ENCODE data around the gene FSTL5.
"Not testable (repeated sequence)": the region's sequence is repeated elsewhere in the genome, so short reads cannot be mapped to it uniquely, and the experiment has no call there.

The FSTL5 gene

DNA sequence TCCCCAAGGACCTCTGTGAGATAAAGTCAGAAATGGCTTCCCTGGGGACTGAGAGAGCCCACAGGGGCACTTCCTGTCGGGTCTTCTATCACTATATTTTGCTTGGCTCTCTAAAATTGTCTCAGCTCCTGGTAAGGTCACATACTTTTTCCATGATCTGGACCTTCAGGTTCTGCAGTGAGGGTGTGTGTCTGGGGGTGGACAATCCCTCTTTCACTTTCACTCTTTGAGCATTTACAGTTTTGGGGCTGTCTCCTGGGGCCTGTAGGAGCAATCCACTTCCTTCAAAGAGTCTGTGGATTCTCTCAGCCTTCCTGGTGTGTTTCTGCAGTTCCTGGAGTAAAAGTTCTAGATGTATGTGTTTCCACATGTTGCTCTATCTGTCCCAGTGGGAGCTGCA, 335.7 kb downstream of the FSTL5 start:
- DNase-seq, result no peak

GRCh38 chr4:161827013-161827412, 336.8 kb downstream of the FSTL5 start:
- no peak for DNase-seq

DNA sequence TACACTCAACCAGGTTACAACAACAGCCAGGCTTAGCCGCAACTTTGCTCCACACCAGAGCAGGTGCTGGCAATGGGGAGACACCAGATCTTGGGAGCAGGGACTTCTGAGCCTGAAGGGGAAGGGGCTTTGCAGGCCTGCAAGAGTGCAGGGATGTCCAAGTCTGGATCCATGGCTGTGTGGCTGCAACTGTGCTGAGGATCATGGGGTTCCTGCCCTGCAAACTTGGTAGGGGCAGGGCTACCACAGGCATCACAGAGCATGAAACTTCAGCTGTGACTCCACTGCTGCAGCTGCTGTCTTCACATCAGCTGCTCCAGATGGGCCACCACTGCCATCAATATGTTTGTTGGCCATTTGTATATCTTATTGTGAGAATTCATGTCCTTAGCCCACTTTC, 340.4 kb downstream of the FSTL5 start:
- DNase-seq, result no peak

DNA sequence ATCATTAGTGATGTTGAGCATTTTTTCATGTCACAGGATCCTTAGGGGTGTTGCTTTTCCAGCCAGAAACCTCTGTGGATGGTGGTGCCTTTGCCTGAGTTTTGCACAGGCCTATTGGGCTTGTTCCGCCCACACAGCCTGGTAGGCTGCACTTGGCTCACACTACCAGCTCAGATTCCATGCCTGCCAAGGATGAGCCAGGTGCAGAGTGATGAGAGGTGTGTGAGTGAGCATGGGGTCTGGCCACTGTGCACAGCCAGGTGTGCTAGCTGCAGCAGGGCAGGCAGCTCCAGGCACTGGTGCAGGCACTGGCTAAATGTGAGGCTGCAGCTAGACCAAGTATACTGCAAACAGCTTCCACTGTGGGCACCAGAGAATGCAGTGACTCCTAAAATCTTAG, 341.6 kb downstream of the FSTL5 start:
- DNase-seq, result no peak

DNA sequence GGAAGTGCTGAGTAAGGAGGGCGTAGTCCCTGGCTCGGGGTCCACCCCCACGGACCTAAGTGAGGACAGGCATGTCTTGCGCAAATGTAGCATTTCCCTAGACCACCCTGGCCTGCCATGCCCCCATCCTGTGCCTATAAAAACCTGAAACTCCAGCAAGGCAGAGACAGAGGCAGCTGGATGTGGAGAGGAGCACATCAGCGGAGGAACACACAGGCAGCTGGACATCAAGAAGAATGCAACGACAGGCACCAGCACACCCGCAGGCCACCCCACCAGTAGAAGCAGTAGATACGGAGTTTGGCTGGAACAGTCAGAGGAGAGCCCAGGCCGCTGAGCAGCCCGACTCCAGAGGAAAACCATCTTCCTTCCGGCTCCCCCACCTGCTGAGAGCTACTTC, 345.9 kb downstream of the FSTL5 start:
- no peak for DNase-seq

GRCh38 chr4:161816958-161817357, 346.8 kb downstream of the FSTL5 start:
- no peak for DNase-seq

- no peak for DNase-seq
Measured at GRCh38 chr4:161815841-161816240, 348.0 kb downstream of the FSTL5 start.

GRCh38 chr4:161813889-161814288, 349.9 kb downstream of the FSTL5 start:
- no peak for DNase-seq

GRCh38 chr4:161813389-161813788, 350.4 kb downstream of the FSTL5 start:
- no peak for DNase-seq

DNA sequence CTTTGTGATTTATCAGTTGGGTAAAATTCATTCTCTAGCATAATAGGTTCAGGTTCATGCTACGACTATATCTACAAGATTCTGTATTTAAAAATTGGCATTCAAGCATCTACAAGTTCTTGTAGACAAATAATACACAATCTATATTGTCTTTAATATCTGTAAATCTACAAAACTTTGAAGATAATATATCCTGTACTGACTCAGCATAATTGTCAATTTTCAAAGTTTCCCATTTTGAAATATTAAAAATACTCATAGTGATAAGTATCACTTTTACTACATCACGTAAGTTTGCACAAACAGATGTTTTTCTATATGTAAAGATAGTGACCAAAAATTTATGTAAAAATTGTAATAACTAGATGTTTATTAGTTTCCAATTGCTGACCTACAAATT, 360.6 kb downstream of the FSTL5 start:
- DNase-seq, result no peak

- no peak for DNase-seq
Measured at GRCh38 chr4:161799710-161800109, 364.1 kb downstream of the FSTL5 start.

DNA sequence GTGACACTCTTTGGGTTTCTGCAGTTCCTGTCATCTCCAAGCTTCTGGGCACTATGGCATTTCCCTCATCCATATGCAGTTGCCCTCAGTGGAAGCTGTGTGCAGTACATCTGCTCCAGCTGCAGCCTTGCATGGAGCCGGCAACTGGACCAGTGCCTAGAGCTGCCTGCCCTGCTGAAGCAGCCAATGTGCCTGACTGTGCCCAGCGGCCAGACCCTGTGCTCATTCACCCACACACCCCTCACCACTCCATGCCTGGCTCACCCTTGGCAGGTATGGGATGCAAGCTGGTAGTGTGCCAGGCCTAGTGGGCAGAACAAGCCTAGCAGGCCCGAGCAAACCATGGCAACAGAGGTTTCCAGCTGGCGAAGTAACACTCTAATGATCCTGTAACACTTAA, 370.8 kb downstream of the FSTL5 start:
- DNase-seq, result no peak

DNA sequence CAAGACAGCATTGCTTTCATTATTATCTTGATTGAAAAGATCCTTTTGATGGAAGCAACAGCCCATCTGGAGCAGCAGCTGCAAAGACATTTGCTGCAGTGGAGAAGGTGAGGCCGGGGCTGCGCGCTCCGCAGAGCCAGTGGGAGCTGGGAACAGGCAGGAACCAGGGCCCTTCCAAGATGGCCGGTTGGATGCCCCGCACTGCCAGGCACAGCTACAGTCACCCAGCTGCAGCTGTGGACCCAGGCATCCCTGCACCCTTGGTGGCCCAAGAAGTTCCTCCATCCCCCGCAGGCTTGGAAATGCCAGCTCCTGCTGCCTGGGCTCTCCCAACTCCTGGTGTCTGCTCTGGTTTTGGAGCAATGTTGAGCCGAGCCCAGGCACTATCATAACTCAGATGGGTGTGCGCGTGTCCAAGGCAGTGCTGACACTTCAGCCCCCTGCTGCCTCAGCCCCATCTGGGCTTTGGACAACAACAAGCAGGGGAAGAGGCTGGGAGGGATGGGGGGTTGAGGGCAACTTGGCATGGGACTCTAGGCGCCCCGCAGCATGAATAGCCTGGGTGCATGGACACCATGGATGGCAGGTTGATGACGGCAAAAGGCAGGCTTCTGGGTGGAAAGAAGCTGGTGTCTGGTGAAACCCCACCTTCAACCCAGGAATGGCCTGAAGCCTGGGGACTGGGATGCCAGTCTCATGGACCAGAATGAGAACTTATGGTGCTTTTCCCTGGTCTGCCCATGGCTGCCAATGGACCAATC, 371.8 kb downstream of the FSTL5 start:
- DNase-seq, result no peak

GRCh38 chr4:161767116-161767515, 396.7 kb downstream of the FSTL5 start:
- no peak for DNase-seq

- no peak for DNase-seq
Measured at GRCh38 chr4:161762796-161763195, 401.0 kb downstream of the FSTL5 start.

DNA sequence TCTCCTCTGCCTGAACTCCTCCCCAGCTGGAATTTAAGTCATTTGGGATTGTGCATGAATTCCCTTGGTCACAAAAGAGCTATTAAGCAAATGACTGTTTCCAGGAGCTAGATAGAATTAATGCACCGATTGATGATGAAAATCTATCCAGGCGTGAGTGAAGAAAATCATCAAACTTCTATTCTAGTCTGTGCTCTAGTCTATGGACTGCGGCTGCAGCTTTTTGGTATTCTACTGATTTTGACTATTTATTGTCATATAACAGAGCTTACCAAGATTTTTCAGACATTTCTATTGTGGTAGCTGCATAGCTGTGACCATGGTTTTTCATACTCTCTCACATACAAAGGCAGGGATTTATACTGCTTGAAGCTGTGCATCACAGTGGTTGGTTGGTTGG, 403.8 kb downstream of the FSTL5 start:
- no peak for DNase-seq

GRCh38 chr4:161758412-161758811, 405.4 kb downstream of the FSTL5 start:
- not testable (repeated sequence) for DNase-seq

DNA sequence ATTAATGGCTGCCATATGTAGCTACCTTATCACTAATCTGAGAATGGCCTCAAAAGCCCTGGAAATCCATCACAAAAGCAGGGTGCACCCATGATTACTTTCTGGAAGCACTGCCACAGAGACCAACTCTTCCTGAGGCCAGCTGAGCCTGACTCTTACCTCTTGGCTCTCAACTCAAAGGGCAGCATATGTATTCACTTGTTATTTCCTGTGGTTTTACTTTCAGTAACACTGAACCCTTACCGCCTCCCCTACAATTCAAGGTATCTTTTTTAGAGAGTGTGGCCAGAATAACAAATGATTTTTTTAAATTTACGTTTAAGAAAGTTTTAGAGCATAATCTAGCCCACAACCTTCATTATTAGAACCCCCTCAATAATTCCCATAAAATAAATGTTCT, 434.9 kb downstream of the FSTL5 start:
- DNase-seq, result no peak

- DNase-seq, result no peak
Measured at GRCh38 chr4:161721947-161722346, 441.9 kb downstream of the FSTL5 start.

- no peak for DNase-seq
Measured at GRCh38 chr4:161717084-161717483, 446.7 kb downstream of the FSTL5 start.

- DNase-seq, result no peak
Measured at GRCh38 chr4:161714931-161715330, 448.9 kb downstream of the FSTL5 start.

DNA sequence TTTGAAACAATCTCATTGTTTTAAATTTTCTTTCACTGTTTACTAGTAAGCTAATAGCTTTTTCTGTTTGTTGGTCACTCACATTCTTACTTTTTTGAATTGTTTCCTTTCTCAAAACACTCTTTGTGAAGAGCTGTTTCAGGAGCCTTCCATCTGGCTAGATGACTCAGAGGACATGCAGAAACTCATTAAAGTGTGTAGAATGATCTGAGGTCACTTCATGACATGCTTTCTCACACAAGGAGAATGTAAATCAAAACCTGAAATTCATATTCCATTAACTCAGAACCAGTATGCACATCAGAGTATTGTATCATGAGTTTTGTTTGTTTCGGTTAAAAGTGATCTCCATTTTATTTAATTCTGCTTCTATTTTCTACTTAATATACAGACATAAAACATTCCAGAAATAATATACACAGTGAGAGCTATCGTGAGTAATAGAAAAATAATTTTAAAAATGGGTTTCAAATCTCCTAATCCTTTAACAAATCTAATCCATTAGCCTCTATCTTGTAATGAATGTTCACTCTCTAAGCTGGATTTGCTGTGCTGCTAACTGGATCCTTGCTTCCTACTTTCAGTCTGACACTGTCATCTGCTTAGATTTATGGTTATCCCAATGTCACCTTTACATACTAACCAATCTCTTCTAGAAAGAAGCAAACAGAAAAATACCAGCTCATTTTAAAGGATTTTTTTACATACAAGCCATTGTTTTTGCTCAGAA, 449.6 kb downstream of the FSTL5 start:
- no peak for DNase-seq

DNA sequence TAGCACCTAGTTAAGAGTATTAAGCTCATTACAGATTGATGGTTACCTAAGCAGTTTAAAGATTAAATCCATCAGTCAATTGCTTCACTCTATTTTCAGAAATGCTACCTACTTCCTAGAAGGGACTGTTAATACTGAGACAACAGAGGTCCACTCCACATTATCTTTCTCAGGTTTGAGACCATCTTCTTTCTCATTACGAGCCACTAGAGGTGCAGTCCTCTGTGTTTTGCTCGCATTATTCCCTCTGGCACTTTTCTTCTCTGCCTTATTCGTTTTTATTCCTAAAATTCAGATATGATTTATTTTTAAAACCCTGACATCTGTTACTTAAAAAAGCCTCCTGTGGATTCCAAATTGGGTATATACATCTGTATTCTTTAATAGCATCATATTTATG, 459.1 kb downstream of the FSTL5 start:
- no peak for DNase-seq

GRCh38 chr4:161704040-161704439, 459.8 kb downstream of the FSTL5 start:
- no peak for DNase-seq

DNA sequence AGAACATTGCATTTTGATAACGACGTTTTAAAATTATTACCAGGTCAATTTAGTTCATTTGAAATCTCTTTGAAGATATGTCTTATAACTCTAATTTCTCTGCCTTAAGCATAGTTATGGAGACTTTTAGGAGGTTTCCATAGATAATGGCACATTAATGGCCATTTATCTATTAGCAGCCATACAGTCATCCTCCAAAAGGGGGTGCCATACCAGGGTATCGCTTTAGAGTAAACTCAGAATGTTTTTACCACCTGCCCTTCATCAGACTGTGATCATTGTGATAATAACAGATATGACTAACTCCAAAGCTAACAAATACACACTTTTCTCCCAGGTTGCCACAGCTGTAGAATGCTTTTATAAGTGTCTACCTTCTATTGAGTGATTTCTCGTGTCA, 461.5 kb downstream of the FSTL5 start:
- DNase-seq, result no peak
